ENCODE data around the gene PIGP.

The PIGP gene

DNA sequence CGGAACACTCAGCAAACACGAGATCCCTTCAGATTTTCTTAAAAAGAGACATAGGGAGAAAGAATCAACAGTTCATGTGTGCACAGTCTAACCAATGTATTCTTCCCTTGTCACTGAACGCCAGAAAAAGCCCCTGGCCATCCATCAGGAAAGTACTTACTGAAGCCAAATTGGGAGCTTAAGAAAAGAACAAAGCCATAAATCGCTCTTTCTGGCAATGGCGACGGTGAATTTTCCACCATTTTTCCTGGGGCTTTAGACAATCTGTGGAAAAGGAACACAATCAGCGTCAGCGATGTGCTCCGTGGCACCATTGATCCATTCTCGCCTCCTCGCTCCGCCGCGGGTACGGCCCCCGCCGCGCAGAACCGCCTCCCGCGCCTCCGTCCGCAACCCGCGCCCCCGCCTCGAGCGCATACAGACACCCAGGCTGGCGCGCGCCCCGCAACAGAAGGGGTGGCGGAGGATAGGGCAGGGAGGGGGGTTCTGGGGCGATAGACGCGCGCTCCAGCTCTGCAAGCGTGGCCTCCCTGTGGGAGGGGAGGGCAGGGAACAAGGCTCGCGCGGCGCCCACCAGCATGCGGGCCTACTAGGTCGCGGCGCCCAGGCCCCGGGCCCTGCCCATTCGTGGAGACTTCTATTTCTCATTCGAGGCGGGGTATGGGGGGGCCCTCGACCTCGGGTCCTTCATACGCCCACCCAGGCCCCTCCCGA, 440 bp downstream of the PIGP start:
- Histone ChIP-seq H3K4me2 (ENCODE audit: insufficient read depth, low read length) (peak overlapping the region; percentile 92), H3K9ac (ENCODE audit: low read depth, low read length) (peak overlapping the region; percentile 93), H3K36me3 (ENCODE audit: insufficient read depth, low read length) (peaks cover 15% of the 10 kb centered on the region), H3K79me2 (ENCODE audit: insufficient read depth, low read length) (peaks cover 59% of the 10 kb centered on the region), H2AFZ (ENCODE audit: low read depth, low read length) (peak overlapping the region; percentile 75), H3K4me1 (ENCODE audit: insufficient read depth, low read length) (peaks cover 47% of the 10 kb centered on the region), H3K27ac (ENCODE audit: low read length) (peak overlapping the region; percentile 77), H4K20me1 (ENCODE audit: insufficient read depth, low read length) (peaks cover 20% of the 10 kb centered on the region; the same call in 1 of the 2 replicates), H3K4me3 (ENCODE audit: low read depth in 1 of 2, low read length in 2 of 2) (peak overlapping the region; percentile 35 to 81), H3K9me3 (ENCODE audit: insufficient read depth, low read length, severe bottlenecking) (no peaks in the 10 kb centered on the region), H3K27me3 (ENCODE audit: insufficient read depth, low read length, poor library complexity) (no peaks in the 10 kb centered on the region)
- DNase-seq (no peak), ATAC-seq (ENCODE audit: insufficient read depth, low read depth) (peak; percentile 69)
- TF ChIP-seq EZH2 (IDR thresholded peaks at IDR 0.05; ENCODE audit: borderline replicate concordance, low read depth, low read length, severe bottlenecking): no peak
- TF ChIP-seq, protein P1, sequence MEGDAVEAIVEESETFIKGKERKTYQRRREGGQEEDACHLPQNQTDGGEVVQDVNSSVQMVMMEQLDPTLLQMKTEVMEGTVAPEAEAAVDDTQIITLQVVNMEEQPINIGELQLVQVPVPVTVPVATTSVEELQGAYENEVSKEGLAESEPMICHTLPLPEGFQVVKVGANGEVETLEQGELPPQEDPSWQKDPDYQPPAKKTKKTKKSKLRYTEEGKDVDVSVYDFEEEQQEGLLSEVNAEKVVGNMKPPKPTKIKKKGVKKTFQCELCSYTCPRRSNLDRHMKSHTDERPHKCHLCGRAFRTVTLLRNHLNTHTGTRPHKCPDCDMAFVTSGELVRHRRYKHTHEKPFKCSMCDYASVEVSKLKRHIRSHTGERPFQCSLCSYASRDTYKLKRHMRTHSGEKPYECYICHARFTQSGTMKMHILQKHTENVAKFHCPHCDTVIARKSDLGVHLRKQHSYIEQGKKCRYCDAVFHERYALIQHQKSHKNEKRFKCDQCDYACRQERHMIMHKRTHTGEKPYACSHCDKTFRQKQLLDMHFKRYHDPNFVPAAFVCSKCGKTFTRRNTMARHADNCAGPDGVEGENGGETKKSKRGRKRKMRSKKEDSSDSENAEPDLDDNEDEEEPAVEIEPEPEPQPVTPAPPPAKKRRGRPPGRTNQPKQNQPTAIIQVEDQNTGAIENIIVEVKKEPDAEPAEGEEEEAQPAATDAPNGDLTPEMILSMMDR (IDR thresholded peaks at IDR 0.05; ENCODE audit: borderline replicate concordance, extremely low read depth, low read length, poor library complexity, severe bottlenecking): no peak

- H3K4me2 ChIP-seq (ENCODE audit: insufficient read depth, low read length): peak overlapping the region; percentile 92
- peak overlapping the region; percentile 77 for H3K27ac ChIP-seq (ENCODE audit: low read length)
- no peak for ATAC-seq (ENCODE audit: insufficient read depth, low read depth)
- peak overlapping the region; percentile 93 for H3K9ac ChIP-seq (ENCODE audit: low read depth, low read length)
- H4K20me1 ChIP-seq (ENCODE audit: insufficient read depth, low read length): peaks cover 18% of the 10 kb centered on the region; the same call in 1 of the 2 replicates
- H3K79me2 ChIP-seq (ENCODE audit: insufficient read depth, low read length): peaks cover 51% of the 10 kb centered on the region
- peaks cover 15% of the 10 kb centered on the region for H3K36me3 ChIP-seq (ENCODE audit: insufficient read depth, low read length)
- H3K4me3 ChIP-seq (ENCODE audit: low read depth in 1 of 2, low read length in 2 of 2): peak overlapping the region; percentile 35 to 81
- TF ChIP-seq, protein P1 (IDR thresholded peaks at IDR 0.05; ENCODE audit: borderline replicate concordance, extremely low read depth, low read length, poor library complexity, severe bottlenecking): no peak
- TF ChIP-seq EZH2 (IDR thresholded peaks at IDR 0.05; ENCODE audit: borderline replicate concordance, low read depth, low read length, severe bottlenecking): no peak
- peak overlapping the region; percentile 75 for H2AFZ ChIP-seq (ENCODE audit: low read depth, low read length)
- DNase-seq: peak; percentile 29
- peaks cover 47% of the 10 kb centered on the region for H3K4me1 ChIP-seq (ENCODE audit: insufficient read depth, low read length)
- H3K27me3 ChIP-seq (ENCODE audit: insufficient read depth, low read length, poor library complexity): no peaks in the 10 kb centered on the region
- H3K9me3 ChIP-seq (ENCODE audit: insufficient read depth, low read length, severe bottlenecking): no peaks in the 10 kb centered on the region
Observed at GRCh38 chr21:37071561-37072273, 1.2 kb downstream of the PIGP start.

DNA sequence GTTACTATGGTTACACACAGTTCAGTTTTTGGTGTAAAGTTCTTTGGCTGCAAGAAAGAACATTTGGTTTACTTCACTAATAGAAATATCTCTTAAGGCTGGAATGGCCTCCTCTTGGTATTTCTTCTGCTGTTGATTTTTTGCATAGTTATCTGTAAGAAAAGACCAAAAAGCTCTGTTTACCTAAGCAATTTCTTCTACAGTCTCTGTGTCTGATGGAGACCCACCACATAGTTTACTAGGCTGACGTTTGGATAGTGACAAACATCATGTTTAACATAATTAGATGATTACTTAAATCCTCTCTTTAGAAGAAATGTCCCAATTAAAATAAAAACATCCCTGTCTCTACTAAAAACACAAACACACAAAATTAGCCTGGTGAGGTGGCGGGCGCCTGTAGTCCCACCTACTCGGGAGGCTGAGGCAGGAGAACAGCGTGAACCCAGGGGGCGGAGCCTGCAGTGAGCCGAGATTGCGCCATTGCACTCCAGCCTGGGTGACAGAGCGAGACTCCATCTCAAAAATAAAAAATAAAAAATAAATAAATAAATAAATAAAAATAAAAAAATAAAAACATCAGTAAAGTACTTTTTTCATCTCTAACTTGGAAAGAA, 7.2 kb downstream of the PIGP start:
- no peak for ATAC-seq (ENCODE audit: insufficient read depth, low read depth)
- Histone ChIP-seq H3K9ac (ENCODE audit: low read depth, low read length) (no peak overlapping the region), H3K79me2 (ENCODE audit: insufficient read depth, low read length) (no peaks in the 10 kb centered on the region), H3K9me3 (ENCODE audit: insufficient read depth, low read length, severe bottlenecking) (no peaks in the 10 kb centered on the region), H3K36me3 (ENCODE audit: insufficient read depth, low read length) (peaks cover 29% of the 10 kb centered on the region), H2AFZ (ENCODE audit: low read depth, low read length) (no peak overlapping the region), H3K4me1 (ENCODE audit: insufficient read depth, low read length) (peaks cover 8% of the 10 kb centered on the region; the same call in 1 of the 2 replicates), H4K20me1 (ENCODE audit: insufficient read depth, low read length) (no peaks in the 10 kb centered on the region), H3K4me3 (ENCODE audit: low read depth in 1 of 2, low read length in 2 of 2) (no peak overlapping the region), H3K27me3 (ENCODE audit: insufficient read depth, low read length, poor library complexity) (no peaks in the 10 kb centered on the region), H3K27ac (ENCODE audit: low read length) (no peak overlapping the region), H3K4me2 (ENCODE audit: insufficient read depth, low read length) (no peak overlapping the region)
- no peak for DNase-seq
- TF ChIP-seq EZH2 (IDR thresholded peaks at IDR 0.05; ENCODE audit: borderline replicate concordance, low read depth, low read length, severe bottlenecking): no peak
- TF ChIP-seq, protein P1 (IDR thresholded peaks at IDR 0.05; ENCODE audit: borderline replicate concordance, extremely low read depth, low read length, poor library complexity, severe bottlenecking): no peak
